CD4-positive, alpha-beta T cell treated with Interleukin-4 for 4 hours (primary cell): Measurements from ENCODE around the gene BRINP2.

ENCODE experiments used
- DNase-seq: peaks from one replicate; pipeline ENCODE4 v3.0.0-alpha.2; 2020

Gene BRINP2

DNA sequence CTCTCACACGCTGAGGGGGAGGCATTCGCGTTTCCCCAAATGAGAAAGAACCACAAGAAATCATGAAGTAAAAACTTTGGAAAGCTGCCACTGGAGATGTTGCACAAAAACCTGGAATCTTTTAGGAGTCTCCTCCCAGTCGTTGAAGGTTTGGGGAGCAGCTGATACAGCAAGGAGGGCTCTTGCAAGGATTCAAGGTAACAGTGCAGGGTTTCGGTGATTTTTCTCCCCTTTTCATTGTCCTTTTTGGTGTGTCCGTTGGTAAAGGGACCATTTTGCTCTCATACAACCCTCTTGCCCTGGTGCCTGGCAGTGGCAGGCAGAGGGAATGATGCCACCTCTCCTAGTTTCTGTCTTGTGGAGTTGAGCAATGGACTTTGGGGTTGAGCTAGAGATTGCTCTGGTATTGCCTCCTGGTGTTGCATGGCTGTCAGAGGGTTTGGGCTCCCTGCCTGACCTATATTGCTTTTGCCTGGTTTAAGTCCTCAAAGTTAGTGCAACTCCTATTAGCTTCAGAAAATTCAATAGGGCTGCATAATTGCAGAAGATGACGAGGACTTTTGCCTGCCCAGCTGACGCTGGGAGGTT is 872 bp downstream of the BRINP2 start:
- no peak for DNase-seq

DNA sequence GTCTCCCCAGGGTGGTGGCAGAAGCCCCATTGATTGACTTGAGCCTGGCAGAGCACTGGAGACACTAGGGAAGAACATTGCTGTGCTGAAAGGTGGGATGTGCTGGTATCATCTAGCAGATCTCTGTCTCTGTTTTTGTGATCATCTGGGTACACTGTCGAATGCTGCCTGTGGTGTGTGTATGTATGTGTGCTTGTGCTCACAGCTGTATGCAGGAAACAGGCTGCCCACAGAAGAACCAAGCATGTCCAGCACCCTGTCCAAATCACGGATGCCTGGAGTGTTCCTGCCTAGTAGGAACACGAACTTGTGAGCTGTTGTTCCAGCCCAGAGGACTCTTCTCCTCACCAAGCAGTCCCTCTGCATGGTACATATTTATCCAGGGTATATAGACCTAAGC is 1.5 kb downstream of the BRINP2 start:
- no peak for DNase-seq

DNA sequence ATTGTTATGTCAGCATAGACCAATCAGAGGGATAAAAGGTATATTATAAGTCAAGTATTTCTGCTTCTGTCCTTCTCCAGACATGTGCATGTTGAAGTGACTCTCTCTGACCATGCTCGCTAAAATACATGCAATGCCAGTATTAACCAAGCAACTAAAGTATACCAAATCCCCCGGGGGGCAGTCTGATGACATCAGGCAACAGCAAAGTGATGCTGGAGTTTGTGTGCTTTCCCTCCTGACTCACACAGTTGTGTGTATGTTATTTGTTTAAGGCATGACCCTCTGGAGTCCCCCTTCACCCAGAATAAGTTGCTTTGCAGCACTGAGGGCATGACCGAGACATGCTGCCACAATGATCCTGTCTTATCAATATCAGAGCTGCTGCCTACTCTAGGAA is 2.1 kb downstream of the BRINP2 start:
- no peak for DNase-seq

DNA sequence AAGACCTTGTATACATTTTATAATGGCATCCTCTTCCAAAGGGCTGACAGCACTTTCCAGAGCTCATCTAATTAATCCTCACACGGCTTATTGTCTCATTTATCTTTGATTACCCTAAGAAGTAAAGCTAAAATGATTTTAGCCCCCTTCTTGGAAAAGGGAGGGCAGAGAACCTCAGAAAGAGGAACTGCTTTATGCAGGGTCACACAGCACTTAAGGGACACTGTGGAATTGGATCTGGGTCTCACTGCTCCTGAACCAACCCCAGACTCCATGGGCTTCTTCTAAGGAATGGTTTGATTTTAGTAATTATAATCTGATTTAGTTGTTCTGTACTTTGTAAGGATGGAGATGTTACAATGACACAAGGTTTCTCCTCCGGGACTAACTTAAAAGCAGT is 3.2 kb downstream of the BRINP2 start:
- DNase-seq: no peak

DNA sequence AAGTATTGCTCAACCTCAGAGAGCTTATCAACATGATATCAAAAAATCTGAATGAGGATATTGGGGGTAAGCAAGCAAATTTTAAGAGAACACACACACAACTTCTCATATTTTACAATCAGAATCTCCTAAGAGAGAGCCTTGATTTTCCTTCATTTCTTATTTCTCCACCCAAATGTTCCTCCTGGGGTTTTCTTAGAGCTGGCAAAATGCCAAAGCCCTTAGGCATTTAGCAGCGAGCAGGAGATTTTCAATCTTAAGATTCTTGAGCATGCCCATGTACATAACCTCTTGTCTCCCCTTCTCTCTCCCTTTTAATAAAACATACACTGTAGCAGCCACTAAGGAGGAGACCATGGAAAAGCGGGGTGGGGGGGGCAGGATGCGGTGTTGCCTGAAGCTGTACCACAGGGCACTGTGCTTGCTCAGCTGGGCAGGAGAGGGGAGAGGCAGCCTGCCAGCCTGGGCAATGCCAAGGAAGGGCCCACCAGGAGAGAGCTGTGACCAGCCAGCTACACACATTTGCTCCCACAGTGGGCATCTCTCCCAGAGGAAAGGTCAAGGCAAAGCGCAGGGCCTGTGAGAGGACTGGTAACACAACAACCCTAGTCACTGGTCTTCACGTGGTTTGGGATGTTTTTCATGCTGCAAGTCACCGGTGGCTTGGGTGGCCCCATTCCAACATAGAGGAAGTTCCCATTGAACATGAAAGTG is 4.3 kb downstream of the BRINP2 start:
- DNase-seq: no peak

DNA sequence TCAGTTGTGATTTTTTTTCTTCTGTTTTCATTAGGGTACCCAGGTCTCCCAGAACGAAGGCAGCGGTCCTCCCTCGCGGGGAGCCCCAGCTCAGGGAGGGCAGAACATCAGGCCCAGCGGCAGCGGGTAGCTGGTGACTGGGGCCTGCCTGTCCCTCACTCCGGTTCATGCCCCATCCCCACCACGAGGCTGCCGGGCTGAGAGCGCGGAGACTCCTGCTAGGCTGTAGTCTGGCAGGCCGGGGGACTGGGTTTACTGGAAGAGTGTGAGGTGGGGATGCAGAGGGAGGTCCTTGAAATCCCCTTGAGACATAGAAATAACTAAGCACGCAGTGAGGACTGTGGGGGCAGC is 10.5 kb downstream of the BRINP2 start:
- DNase-seq: no peak

DNA sequence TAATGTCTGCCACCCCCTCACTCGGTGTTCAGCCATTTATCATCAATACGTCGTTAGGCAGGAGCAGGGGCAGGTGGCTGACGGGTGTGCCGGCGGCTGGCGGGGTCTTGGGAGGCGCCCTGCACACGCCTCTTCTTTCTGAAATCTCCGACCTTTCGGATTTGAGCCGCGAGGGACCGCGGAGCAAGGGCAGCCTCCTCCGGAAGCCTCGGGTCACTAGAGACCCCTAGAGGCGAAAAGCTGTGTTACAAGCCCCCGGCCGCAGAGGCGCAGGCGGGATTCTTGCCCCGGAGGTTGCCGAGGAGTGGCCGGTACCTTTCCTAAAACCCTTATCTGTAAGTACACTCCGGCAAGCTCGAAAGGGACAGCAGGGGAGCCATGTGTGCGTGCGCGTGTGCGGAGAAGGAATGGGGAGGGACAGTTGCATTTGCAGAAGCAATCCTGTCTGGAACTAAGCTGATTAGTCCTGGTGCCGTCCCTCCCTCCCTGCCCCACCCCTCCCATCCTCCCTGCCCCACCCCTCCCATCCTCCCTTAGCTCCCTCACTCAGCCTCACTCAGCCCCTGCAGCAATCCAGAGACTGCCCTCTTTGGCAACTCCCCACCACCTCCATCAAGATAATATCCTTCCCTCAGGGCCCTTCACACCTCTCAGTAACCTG is 11.0 kb downstream of the BRINP2 start:
- no peak for DNase-seq

DNA sequence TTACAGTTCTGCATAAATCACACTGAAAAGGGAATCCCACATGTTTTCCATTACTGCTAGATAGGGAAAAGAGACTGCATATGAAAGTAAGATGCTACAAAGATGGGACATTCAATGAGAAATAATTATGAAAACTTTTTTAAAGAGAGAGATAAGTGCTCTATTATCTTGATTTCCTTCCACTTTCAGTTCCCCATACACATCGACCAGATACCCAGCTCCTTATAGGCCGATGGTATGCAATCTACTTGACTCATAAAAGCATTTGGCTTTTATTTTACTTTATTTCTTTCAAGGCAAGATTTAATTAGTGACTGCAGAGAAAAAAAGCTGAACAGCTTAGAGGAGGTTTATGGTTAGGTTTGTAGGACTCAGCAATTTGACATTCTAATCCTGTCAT is 13.1 kb downstream of the BRINP2 start:
- no peak for DNase-seq

DNA sequence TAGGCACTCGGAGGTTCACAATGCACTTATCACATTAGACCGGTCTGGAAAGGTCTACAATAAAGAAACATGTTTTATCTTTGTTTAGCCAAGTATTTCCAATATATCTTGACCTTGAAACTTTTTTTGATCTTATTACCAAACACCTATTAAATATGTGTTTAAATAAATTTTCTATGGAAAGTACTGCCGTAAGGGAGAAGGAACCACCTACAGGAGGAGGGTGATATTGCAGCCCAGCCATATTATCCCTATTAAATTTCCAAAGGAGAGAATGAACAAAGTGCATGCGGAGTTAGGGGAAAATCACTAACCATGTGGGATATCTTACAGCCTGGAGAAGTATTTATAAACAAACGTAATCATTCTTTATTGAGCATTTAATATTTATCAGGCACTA is 14.5 kb downstream of the BRINP2 start:
- DNase-seq: no peak

DNA sequence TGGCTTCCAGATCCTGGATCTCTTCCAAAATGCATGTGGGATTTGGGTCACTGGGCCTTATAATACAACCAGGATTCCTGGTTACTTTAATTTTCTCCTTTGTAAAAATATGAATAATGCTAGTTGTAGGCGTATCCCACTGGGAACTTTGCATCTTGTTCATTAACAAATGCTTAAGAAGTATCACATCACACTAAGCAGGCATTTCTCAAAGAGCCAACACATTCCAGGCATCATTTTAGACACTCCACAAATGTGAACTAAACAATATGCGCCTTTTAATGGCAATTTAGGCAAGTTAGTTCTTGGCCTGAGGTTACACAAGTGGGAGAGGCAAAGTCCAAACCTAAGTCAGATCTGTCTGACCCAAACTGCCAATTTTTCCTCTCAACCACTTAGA is 15.9 kb downstream of the BRINP2 start:
- no peak for DNase-seq

DNA sequence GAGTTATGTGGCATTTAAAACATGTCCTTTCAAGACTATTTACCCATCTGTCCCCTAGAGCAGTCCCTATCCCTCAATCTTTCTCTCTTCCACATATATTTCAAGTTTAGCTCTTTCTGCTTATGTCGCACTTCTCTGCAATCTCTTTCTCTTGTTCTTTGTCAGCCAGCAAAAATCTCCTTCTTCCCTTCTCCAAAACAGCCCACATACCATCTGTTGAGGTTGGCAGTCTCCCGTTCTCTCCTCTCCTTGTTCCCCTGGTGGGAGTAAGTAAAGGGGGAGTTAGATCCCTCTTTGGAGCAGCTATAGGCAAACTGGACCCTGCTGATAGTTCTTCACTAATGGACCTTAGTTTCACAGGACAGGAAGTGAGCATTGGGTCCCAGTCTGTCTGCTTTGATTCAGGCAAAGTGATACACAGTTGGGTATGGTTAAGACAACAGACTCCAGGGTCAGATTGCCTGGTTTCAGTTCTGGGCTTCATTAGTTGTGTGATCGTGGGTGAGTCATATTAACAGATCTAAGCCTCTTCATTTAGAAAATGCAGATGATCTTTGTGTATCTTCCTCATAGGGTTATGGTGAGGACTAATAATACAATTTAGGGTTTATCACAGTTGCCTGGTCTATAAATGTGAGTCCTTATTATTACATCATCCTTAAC is 19.7 kb downstream of the BRINP2 start:
- no peak for DNase-seq

DNA sequence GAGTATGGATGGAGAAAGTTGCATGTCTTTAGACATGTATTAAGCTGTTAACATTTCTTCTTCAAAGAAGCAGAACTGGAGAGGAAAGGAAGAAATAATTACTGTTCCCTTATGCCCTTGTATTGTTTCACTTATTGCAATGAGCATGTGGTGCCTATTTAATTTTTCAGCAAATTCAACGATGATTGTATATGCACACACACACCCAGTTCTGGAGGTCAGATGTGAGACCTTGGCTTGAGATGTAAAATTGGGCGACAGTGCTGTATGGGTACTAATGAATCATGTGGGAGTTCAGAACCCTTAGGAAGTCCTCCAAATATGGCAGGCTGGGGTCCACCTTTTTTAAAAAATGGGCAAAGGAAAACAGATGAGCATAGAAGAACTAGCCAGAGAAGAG is 27.5 kb downstream of the BRINP2 start:
- no peak for DNase-seq

DNA sequence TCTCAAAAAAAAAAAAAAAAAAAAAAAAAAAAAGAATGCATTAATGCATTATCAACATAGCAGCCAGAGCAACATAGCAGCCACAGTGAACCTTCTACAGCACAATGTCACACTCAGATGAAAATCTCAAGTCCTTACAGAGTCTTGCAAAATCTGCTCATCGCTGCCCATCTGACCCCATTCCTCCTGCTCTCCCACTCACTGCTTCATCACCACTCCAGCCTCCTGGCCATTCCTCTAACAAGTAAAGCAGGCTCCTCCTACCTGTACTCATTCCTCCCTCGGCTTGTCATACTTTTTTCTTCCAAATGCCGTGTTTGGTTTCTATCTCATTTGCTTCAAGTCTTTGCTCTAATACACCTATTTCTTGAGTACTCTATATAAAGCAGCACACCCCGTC is 29.5 kb downstream of the BRINP2 start:
- no peak for DNase-seq

DNA sequence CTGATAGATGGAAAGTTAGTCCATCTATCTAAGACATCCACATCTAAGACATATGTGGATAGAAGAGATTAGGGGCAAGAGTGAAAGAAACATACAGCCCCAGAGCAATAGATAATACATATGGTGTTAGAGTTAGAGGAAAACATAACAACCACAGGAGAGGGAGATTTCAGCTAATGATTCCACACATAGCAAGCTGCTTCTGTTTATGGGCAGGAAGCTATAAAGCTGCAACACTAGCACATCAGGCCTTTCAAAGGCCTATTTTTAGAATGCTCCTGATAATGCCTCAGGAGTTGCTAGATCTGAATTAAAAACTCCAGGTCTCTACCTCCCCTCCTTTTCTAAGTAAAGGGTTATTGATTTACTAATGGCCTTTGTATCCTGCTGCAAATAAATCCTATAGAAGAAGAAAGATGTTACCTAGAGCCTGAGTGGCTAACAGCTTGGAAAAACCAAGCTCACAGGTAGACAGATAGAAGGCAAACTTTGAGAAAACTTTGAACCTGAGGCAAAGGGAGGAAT is 36.1 kb downstream of the BRINP2 start:
- no peak for DNase-seq

DNA sequence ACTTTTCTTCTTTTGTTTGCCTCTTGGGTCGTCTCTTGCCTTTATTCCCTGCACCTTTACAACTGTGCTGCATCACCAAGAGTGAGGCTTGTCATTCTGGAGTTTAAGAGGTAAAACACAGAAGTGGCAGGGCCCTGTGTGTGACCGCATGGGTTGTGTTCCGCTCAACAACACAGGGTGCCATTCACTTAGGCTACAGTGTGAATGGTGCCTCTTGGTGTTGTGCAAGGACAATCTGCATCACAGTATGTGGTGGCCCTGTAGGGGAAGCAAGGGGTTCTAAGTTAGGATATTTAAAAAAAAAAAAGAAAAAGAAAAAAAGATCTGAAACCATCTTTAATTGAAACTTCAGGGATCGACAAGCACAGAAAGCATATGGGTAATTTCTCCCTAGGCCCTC is 38.2 kb downstream of the BRINP2 start:
- no peak for DNase-seq

DNA sequence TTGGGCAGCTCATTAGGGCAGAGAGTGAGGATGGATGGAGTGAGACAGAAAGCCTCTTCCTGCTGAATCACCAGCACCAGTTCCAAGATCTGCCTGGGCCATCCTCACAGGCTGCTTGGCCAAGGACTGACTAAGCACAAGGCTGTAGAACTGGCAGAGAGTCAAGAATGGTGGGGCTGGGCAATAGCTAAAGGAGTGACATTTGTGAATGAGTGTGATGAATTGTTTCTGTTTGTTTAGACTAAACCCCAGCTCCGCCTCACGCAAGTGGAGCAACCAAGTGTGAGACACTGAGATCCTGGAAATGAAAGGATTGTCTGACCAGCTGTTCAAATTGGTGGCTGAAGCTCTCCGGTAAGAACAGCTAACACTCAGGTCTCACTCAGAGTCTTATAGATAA is 38.6 kb downstream of the BRINP2 start:
- no peak for DNase-seq

DNA sequence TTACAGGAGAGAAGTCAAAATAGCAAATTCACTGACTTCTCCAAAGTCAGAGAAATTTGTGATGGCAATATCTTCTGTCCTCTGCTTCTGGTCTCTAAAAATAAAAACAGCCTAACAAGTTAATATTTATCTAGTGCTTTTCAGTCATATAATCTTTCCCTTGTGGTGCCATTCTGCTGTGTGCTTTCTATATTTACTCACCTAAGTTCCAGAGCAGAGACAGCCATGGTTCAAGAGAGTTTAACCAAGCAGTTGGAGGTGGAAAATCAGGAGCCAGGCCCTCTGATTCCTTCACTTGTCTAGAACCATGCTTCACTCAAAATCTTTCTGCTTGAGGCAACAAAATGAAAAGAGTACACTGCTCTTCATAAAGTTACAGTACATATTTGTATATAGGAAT is 39.3 kb downstream of the BRINP2 start:
- no peak for DNase-seq

DNA sequence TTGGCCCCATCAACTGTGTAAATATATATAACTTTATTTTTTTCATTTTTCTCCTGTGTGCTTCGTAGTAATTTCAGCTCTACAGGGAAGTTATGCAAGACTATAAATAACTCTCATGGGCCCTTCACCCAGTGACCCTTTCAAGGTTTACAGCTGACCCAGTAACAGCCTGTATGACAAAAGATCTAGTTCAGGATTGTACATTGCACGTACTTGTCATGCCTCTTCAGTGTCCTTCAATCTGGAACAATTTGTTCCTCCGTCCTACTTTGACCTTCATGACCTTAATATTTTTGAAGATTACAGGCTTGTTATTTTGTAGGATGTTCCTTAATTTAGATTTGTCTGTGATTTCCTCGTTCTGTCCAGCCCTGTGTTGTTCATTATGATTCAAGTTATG is 40.5 kb downstream of the BRINP2 start:
- no peak for DNase-seq

DNA sequence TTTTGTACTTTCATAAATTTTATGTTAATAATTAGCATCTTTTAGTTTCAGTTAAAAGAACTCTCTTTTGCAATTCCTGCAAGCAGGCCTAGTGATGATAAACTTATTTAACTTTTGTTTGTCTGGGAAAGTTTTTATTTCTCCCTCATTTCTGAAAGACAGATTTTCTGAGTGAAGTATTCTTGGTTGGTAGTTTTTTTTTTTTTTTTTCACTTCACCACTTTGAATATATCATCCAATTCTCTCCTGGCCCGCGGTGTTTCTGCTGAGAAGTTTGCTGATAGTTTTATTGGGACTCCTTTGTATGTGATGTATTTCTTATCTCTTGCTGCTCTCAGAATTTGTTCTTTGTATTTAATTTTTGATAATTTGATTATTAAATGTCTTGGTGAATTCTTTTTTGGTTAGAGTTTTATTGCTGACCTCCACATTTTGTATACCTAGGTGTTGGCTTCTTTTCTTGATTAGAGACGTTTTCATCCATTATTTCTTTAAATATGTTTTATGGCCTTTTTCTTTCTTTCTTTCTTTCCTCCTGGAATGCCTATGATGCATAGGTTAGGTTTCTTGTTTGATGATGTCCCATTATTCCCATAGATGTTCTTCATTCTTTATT is 45.9 kb downstream of the BRINP2 start:
- no peak for DNase-seq

DNA sequence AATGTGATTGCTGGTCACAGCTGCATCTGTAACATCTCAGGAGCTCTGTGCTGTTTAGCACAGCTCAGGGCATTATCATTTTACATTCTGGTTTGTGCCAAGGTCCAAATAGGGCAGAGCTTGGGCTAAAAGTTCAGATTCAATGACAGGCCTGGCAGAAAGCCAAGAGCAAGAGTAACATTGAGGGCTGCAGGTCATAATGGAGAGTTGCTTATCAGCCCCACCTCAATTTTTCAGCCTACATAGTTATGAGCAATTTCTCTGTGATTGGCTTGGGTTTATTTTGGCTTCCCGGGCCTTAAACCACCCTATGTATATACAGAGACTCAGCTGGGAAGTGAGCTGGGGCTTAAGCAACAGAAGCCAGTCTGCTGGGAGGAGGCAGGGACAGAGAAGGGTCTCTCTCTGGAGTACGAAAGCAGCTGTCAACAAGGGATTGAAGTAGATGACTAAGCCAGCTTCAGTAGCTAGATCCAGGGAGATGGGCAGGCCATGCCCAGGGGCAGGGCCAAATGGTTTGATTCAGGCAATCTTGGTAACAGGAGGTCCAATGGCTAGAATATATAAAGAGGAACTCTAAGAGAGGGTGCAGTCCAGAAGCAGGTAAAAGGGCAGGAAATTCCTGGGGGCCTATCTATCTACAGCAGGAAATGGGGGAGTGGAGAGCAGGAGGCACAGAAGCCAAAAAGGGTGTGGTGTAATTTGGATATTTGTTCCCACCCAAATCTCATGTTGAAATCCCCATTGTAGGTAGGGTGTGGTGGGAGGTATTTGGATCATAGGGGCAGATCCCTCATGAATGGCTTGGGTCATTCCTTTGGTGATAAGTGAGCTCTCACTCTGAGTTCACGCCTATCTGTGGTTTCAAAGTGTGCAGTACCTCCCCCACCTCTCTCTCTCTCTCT is 49.0 kb downstream of the BRINP2 start:
- DNase-seq: no peak

DNA sequence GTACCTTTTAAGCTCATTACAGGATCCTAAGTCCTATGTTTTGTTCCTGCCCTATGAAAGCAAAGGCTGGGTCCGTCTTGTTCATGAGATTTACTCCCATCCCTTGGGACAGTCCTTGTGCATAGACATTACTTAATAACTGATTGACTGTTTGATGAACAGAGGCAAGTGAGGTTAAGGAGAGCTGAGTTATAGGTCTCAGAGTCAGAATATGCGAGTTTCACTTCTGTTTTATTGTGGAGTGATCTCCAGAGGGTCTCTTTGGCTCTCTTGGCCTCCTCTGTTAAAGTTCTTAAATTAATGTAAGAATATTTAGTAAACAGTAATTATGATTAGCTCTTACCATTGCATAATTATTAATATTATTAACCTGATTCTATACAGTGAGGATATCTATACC is 52.6 kb downstream of the BRINP2 start:
- no peak for DNase-seq

DNA sequence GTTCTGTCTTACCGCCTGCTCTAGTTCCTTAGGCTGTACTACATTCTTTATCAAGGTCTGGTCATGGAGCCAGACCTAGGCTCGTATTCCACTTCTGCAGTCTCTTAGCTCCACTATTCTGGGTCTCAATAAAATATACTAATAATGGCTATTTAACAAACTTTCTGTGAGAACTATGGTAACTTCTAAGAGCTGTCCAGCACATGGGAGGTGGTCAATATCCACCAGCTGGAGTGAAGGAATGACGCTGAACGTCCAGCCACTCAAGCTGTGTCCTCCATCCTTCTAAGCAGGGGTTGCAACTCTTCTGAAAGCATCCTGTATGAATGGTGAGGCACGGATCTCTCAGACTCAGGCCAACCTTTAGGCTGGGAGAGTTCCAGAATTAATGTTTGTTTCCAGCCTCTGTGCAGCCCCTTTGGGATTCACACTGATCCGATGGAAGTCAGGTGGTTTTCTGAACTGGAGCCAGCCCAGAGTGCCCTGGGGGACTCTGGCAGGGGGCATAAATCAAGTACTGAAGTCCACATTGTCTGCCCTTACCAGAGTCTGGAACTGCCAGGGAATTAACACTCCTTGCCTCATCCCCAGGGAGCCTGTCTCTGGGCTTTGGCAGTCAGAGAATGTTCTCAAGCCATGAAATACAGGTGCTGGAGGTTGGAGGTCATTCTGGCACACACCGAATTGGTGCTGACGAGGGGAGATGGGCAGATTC is 57.4 kb downstream of the BRINP2 start:
- no peak for DNase-seq
